Measurements from ENCODE around the gene AMHR2.
"Not testable (repeated sequence)": the region's sequence is repeated elsewhere in the genome, so short reads cannot be mapped to it uniquely, and the experiment has no call there.

GRCh38 chr12:53415752-53416389, 7.8 kb upstream of the AMHR2 start:
- not testable (repeated sequence) for TF ChIP-seq CTCF (conservative IDR thresholded peaks at IDR 0.05; ENCODE audit: low read depth, low read length); MAZ (IDR thresholded peaks at IDR 0.05; ENCODE audit: borderline replicate concordance, low read depth, low read length); SMC3 (IDR thresholded peaks at IDR 0.05; ENCODE audit: low read depth, low read length); POLR2A (IDR thresholded peaks at IDR 0.05; ENCODE audit: low read depth, low read length)

Measured in IMR-90 (cell line).